HCT116 (cell line): Measurements from ENCODE around the gene MISP3. TPM values are rescaled to one million over a fixed set of nuclear protein-coding genes. Genes with fewer than 3 reads are reported as not detected.

ENCODE experiments used
- ATAC-seq: fragments of 200-7000 bp; cut with Tn5 transposase; 2 replicates; pipeline ENCODE4 v1.9.1; 2020; ENCODE audit warnings: mild to moderate bottlenecking, moderate library complexity
- BruUV-seq: library from RNA; stranded (reverse); fragments of 400-500 nt; replicated peaks from 2 replicates; lab custom pipeline; 2021; lab: Mats Ljungman, UMichigan
- CTCF ChIA-PET: fragments of 300-600 bp; sonication (Branson Sonifier 250); formaldehyde crosslinking; loops from one replicate; lab custom pipeline; 2021; ENCODE audit warnings: antibody characterized with exemption; lab: Charles Lee
- POLR2A ChIA-PET: fragments of 300-600, 350-600 bp; sonication (Branson Sonifier 250); formaldehyde crosslinking; loops from one replicate; lab custom pipeline; 2021; ENCODE audit warnings: antibody characterized with exemption; lab: Charles Lee
- RAD21 ChIA-PET, 2 experiments: fragments of 300-600 bp; sonication (Branson Sonifier 250); formaldehyde crosslinking; loops; one replicate each; lab custom pipeline; 2023; ENCODE audit warnings: low total read pairs in 2 of 2; ENCODE audit not compliant: uncharacterized antibody in 2 of 2, unreplicated experiment in 2 of 2, low non-redundant PET in 1 of 2; lab: Charles Lee
- DNase-seq: peaks from one replicate; pipeline ENCODE4 v3.0.0-alpha.2; 2010; ENCODE audit warnings: low read depth, low spot score
- H2AFZ ChIP-seq: fragments of 200-600 bp; shearing (Covaris generic), sonication (generic); 2 replicates; pipeline ENCODE4 v1.6.1; 2017; ENCODE audit warnings: low read depth, mixed run types, mixed read lengths, antibody characterized with exemption, low read length; ENCODE audit not compliant: poor library complexity, severe bottlenecking
- H3K27ac ChIP-seq: 2 replicates; pipeline ENCODE4 v1.5.1; 2012; ENCODE audit warnings: low read depth, low read length
- H3K27me3 ChIP-seq: fragments of 200-600 bp; sonication (generic); 2 replicates; pipeline ENCODE4 v1.6.1; 2016; ENCODE audit warnings: mixed run types, low read length, mixed read lengths; ENCODE audit not compliant: insufficient read depth
- H3K36me3 ChIP-seq, 2 experiments: fragments of 200-500 bp in 1 of 2; fragments of 200-600 bp in 1 of 2; sonication (Bioruptor generic) in 1 of 2; sonication (generic) in 1 of 2; 2 replicates each; pipeline versions ENCODE4 v1.5.1 to v1.6.1; 2014 to 2016; ENCODE audit warnings: low read length in 2 of 2, inconsistent platforms in 1 of 2, mixed read lengths in 1 of 2, mixed run types in 1 of 2; ENCODE audit not compliant: insufficient read depth in 2 of 2, control insufficient read depth in 1 of 2
- H3K4me1 ChIP-seq, 2 experiments: fragments of 200-600 bp in 1 of 2; sonication (generic) in 1 of 2; 2 replicates each; pipeline versions ENCODE4 v1.5.1 to v1.6.1; 2012 to 2017; ENCODE audit warnings: low read length in 2 of 2, inconsistent platforms in 1 of 2, mild to moderate bottlenecking in 1 of 2, mixed read lengths in 1 of 2, mixed run types in 1 of 2, moderate library complexity in 1 of 2; ENCODE audit not compliant: insufficient read depth in 2 of 2, control insufficient read depth in 1 of 2
- H3K4me2 ChIP-seq: fragments of 200-600 bp; sonication (generic); 2 replicates; pipeline ENCODE4 v1.6.1; 2017; ENCODE audit warnings: mixed run types, low read length, mixed read lengths
- H3K4me3 ChIP-seq, 2 experiments: fragments of 200-600 bp in 1 of 2; sonication (generic) in 1 of 2; replicated peaks in 1 of 2; 2 replicates each; pipeline ENCODE4 v1.5.1; 2011 to 2016; ENCODE audit warnings: low read length in 2 of 2, control low read depth in 1 of 2, low read depth in 1 of 2, mild to moderate bottlenecking in 1 of 2, mixed read lengths in 1 of 2, mixed run types in 1 of 2
- H3K79me2 ChIP-seq: fragments of 200-600 bp; sonication (generic); 2 replicates; pipeline ENCODE4 v1.6.1; 2017; ENCODE audit warnings: mild to moderate bottlenecking, mixed run types, low read length, moderate library complexity, mixed read lengths; ENCODE audit not compliant: insufficient read depth
- H3K9ac ChIP-seq: fragments of 200-600 bp; sonication (generic); 2 replicates; pipeline ENCODE4 v1.6.1; 2016; ENCODE audit warnings: low read length, mixed read lengths
- H3K9me2 ChIP-seq: fragments of 200-600 bp; sonication (generic), shearing (Covaris generic); 2 replicates; pipeline ENCODE4 v1.6.1; 2017; ENCODE audit warnings: mixed run types, mild to moderate bottlenecking, moderate library complexity; ENCODE audit not compliant: insufficient read depth
- H3K9me3 ChIP-seq, 2 experiments: fragments of 200-500 bp in 1 of 2; fragments of 200-600 bp in 1 of 2; sonication (Bioruptor generic) in 1 of 2; sonication (generic) in 1 of 2; 2 replicates each; pipeline ENCODE4 v1.6.1; 2014 to 2017; ENCODE audit warnings: low read length in 2 of 2, mixed read lengths in 2 of 2, inconsistent platforms in 1 of 2, low read depth in 1 of 2, mild to moderate bottlenecking in 1 of 2, mixed run types in 1 of 2, moderate library complexity in 1 of 2; ENCODE audit not compliant: control insufficient read depth in 1 of 2, insufficient read depth in 1 of 2
- H4K20me1 ChIP-seq: fragments of 200-600 bp; sonication (generic), shearing (Covaris generic); 2 replicates; pipeline ENCODE4 v1.6.1; 2017; ENCODE audit warnings: mixed run types, mild to moderate bottlenecking, moderate library complexity; ENCODE audit not compliant: insufficient read depth
- EGR1 ChIP-seq: IDR thresholded peaks from 2 replicates; pipeline ENCODE4 v1.6.1; 2012; ENCODE audit warnings: low read depth
- ELF1 ChIP-seq: IDR thresholded peaks from 2 replicates; pipeline ENCODE4 v1.6.1; 2012; ENCODE audit warnings: low read depth, borderline replicate concordance
- EZH2phosphoT487 ChIP-seq: fragments of 200-600 bp; IDR thresholded peaks from 2 replicates; pipeline ENCODE4 v1.6.1; 2018; ENCODE audit warnings: antibody characterized with exemption, borderline replicate concordance
- RAD21 ChIP-seq: IDR thresholded peaks from 2 replicates; pipeline ENCODE4 v1.6.1; 2012; ENCODE audit warnings: low read depth, mild to moderate bottlenecking
- intact Hi-C: fragments of 100-400 bp; cut with micrococcal nuclease; formaldehyde crosslinking; loops from 2 replicates; pipeline ENCODE4 v1.10.0; 2022
- total RNA-seq: library from RNA; stranded (reverse); gene quantifications from one replicate; pipeline ENCODE4 v1.2.1, GENCODE V29; 2021; ENCODE audit not compliant: unreplicated experiment
- TF ChIP-seq, protein P1 (sequence below), 3 experiments: fragments of 200-600 bp in 1 of 3; sonication (generic) in 1 of 3; IDR thresholded peaks in 2 of 3; conservative IDR thresholded peaks in 1 of 3; 2 replicates each; pipeline ENCODE4 v1.5.1; 2012 to 2017; ENCODE audit warnings: low read depth in 2 of 3, low read length in 2 of 3, antibody characterized with exemption in 1 of 3, borderline replicate concordance in 1 of 3, control low read depth in 1 of 3, mild to moderate bottlenecking in 1 of 3, mixed read lengths in 1 of 3, mixed run types in 1 of 3, moderate library complexity in 1 of 3; ENCODE audit not compliant: insufficient read depth in 1 of 3
- TF ChIP-seq, protein P2 (sequence below): IDR thresholded peaks from 2 replicates; pipeline ENCODE4 v1.6.1; 2012; ENCODE audit warnings: low read depth
- TF ChIP-seq, protein P3 (sequence below): IDR thresholded peaks from 2 replicates; pipeline ENCODE4 v1.6.1; 2012
- TF ChIP-seq, protein P4 (sequence below): IDR thresholded peaks from 2 replicates; pipeline ENCODE4 v1.6.1; 2012

The MISP3 gene
- total RNA-seq, 1 experiment from 2014 or later = 5.2 TPM

DNA sequence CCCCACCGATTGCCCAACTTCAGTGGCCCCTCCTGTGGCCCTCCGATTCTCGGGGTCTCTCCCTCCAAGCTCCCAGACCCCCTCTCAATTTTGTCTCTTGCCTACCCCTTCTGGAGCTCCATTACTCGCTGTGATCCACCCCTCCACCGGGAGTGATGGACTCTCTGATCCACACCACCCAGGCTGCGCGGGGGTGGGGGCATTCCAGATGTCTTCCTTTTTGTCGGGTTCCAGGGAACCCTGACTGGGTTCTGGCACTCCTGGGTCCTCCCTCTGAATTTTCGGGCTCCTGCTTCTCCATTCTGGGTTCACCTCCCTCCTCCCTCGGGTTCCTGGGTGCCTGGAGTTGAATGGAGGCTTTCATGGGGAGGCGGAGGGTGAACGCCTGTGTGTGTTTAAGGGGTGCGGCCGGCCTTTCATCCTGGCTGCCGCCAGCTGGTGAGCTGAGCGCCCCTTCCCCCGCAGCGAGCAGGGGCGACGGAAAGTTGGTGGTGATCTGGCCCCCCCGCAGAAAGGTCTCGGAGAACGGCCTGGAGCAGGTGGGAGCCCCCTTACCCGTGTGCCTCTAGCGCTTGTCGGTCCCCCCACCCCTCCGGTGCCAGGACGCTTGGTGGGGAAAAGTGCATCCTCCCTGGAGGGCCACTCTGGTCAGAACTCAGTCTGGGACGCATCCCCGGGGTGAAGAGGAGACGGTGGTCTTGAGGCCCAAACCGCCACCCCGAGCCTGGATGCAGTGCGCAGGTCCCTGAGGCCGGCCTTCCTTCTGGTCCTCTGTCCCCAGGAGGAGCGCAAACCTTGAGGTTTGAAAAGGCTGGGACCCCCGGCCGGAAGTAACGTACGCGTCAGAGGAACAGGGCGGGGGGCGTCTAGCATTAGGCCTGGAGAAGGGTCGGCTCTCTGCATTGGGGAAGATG lies 1.6 kb downstream of the MISP3 start:
- no peak for DNase-seq
- Histone ChIP-seq H3K79me2 (no peaks in the 10 kb centered on the region), H3K36me3 (no peaks in the 10 kb centered on the region)
- POLR2A ChIA-PET = no interaction called here
- TF ChIP-seq, protein P1, sequence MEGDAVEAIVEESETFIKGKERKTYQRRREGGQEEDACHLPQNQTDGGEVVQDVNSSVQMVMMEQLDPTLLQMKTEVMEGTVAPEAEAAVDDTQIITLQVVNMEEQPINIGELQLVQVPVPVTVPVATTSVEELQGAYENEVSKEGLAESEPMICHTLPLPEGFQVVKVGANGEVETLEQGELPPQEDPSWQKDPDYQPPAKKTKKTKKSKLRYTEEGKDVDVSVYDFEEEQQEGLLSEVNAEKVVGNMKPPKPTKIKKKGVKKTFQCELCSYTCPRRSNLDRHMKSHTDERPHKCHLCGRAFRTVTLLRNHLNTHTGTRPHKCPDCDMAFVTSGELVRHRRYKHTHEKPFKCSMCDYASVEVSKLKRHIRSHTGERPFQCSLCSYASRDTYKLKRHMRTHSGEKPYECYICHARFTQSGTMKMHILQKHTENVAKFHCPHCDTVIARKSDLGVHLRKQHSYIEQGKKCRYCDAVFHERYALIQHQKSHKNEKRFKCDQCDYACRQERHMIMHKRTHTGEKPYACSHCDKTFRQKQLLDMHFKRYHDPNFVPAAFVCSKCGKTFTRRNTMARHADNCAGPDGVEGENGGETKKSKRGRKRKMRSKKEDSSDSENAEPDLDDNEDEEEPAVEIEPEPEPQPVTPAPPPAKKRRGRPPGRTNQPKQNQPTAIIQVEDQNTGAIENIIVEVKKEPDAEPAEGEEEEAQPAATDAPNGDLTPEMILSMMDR (IDR thresholded peaks at IDR 0.05 in 2 of 3, conservative IDR thresholded peaks at IDR 0.05 in 1 of 3; ENCODE audit: borderline replicate concordance in 1 of 3, insufficient read depth in 1 of 3, low read depth in 2 of 3, low read length in 2 of 3) = no peak
- TF ChIP-seq, protein P2, sequence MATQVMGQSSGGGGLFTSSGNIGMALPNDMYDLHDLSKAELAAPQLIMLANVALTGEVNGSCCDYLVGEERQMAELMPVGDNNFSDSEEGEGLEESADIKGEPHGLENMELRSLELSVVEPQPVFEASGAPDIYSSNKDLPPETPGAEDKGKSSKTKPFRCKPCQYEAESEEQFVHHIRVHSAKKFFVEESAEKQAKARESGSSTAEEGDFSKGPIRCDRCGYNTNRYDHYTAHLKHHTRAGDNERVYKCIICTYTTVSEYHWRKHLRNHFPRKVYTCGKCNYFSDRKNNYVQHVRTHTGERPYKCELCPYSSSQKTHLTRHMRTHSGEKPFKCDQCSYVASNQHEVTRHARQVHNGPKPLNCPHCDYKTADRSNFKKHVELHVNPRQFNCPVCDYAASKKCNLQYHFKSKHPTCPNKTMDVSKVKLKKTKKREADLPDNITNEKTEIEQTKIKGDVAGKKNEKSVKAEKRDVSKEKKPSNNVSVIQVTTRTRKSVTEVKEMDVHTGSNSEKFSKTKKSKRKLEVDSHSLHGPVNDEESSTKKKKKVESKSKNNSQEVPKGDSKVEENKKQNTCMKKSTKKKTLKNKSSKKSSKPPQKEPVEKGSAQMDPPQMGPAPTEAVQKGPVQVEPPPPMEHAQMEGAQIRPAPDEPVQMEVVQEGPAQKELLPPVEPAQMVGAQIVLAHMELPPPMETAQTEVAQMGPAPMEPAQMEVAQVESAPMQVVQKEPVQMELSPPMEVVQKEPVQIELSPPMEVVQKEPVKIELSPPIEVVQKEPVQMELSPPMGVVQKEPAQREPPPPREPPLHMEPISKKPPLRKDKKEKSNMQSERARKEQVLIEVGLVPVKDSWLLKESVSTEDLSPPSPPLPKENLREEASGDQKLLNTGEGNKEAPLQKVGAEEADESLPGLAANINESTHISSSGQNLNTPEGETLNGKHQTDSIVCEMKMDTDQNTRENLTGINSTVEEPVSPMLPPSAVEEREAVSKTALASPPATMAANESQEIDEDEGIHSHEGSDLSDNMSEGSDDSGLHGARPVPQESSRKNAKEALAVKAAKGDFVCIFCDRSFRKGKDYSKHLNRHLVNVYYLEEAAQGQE = no peak
- TF ChIP-seq EZH2phosphoT487 (no peak), RAD21 (no peak), ELF1 (no peak), EGR1 (peak; percentile 32; the same call in 1 of the 2 replicates)
- TF ChIP-seq, protein P3, sequence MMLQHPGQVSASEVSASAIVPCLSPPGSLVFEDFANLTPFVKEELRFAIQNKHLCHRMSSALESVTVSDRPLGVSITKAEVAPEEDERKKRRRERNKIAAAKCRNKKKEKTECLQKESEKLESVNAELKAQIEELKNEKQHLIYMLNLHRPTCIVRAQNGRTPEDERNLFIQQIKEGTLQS = no peak
- TF ChIP-seq, protein P4, sequence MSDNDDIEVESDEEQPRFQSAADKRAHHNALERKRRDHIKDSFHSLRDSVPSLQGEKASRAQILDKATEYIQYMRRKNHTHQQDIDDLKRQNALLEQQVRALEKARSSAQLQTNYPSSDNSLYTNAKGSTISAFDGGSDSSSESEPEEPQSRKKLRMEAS = no peak
- TF ChIP-seq, all 23 proteins: peak for 1
- peak; percentile 12 for ATAC-seq
- no TSS peak for BruUV-seq
- H3K27ac ChIP-seq = peak overlapping the region; percentile 80
- H2AFZ ChIP-seq = peak overlapping the region; percentile 7
- H3K9me2 ChIP-seq = no peaks in the 10 kb centered on the region
- intact Hi-C loops = loop anchor here (1.0 to 10.0 kb wide), 3 partner anchors 38 to 289 kb away; partner anchors contain the start of genes BRME1 and CC2D1A
- no peaks in the 10 kb centered on the region for H4K20me1 ChIP-seq
- no peaks in the 10 kb centered on the region for H3K27me3 ChIP-seq
- ChIA-PET RAD21 (no interaction called here), CTCF (interaction anchor here (0.7 to 6.6 kb wide), 8 partner anchors 15 to 202 kb away, joined by 3 to 83 read pairs (median 4); partner anchors contain the start of genes ASF1B and PALM3)
- H3K4me3 ChIP-seq = peak overlapping the region; percentile 66 to 72
- peak overlapping the region; percentile 63 for H3K9ac ChIP-seq
- peaks cover 17 to 41% of the 10 kb centered on the region in 2 experiments for H3K4me1 ChIP-seq
- peak overlapping the region; percentile 90 for H3K4me2 ChIP-seq
- no peaks in the 10 kb centered on the region; a peak in 1 of 4 replicates for H3K9me3 ChIP-seq
